Measurements from ENCODE around the gene CYSLTR1. TPM values are rescaled to one million over a fixed set of nuclear protein-coding genes. Genes with fewer than 3 reads are reported as not detected.

CYSLTR1 gene
- total and polyA plus RNA-seq, 2 of the 4 experiments (the other 2 are of a cell fraction): not detected

GRCh38 chrX:78326401-78326800, 1.0 kb downstream of the CYSLTR1 start:
- H2BK20ac ChIP-seq (ENCODE audit: low read depth, low read length): no peak overlapping the region
- intact Hi-C loops (cut with micrococcal nuclease) (no loop called here), dilution Hi-C loops (cut with HindIII; ENCODE audit: low sequenced_read_pairs, unreplicated experiment) (no loop called here), in situ Hi-C loops (cut with MboI; ENCODE audit: low sequenced_read_pairs) (no loop called here)
- no peak overlapping the region for H3K18ac ChIP-seq (ENCODE audit: low read depth, low read length)
- H3K27ac ChIP-seq (ENCODE audit: insufficient read depth, low read length): no peak overlapping the region
- BruUV-seq (replicated peaks): no TSS peak
- H2BK120ac ChIP-seq (ENCODE audit: low read depth, low read length): no peak overlapping the region
- ATAC-seq (ENCODE audit: low read depth): no peak
- no peak overlapping the region for H2AFZ ChIP-seq (replicated peaks; ENCODE audit: low read length, poor library complexity)
- no peak overlapping the region for H2AK9ac ChIP-seq (replicated peaks; ENCODE audit: low read depth, low read length, poor library complexity)
- H3K79me1 ChIP-seq (ENCODE audit: low read depth in 1 of 2, low read length in 2 of 2): no peaks in the 10 kb centered on the region
- H3K9me1 ChIP-seq (ENCODE audit: insufficient read depth, low read length): no peaks in the 10 kb centered on the region
- no peak for DNase-seq
- no peak overlapping the region for H4K8ac ChIP-seq (ENCODE audit: low read depth in 2 of 2, low read length in 2 of 2)
- H3K36me3 ChIP-seq (ENCODE audit: control insufficient read depth, insufficient read depth, low read length): no peaks in the 10 kb centered on the region
- no peak overlapping the region for H2BK5ac ChIP-seq (ENCODE audit: low read depth, low read length, poor library complexity, severe bottlenecking)
- no peak overlapping the region for H3K9ac ChIP-seq (ENCODE audit: low read depth, low read length)
- WGBS, 2 experiments (ENCODE audit: extremely low coverage in 2 of 2, insufficient read length in 1 of 2): no CpG with 5 or more reads among the region's 2 CpGs
- H3K9me3 ChIP-seq (ENCODE audit: control insufficient read depth, insufficient read depth, low read length): no peaks in the 10 kb centered on the region
- H3K4me2 ChIP-seq (ENCODE audit: low read depth, low read length): no peak overlapping the region
- H3K4me1 ChIP-seq (ENCODE audit: control insufficient read depth, insufficient read depth, low read length): no peaks in the 10 kb centered on the region
- CTCF ChIA-PET: no interaction called here
- no peak overlapping the region for H4K91ac ChIP-seq (ENCODE audit: insufficient read depth, low read depth, low read length)
- no peaks in the 10 kb centered on the region for H4K20me1 ChIP-seq (ENCODE audit: insufficient read depth, low read length)
- H3K27me3 ChIP-seq (ENCODE audit: control insufficient read depth, insufficient read depth, low read length): no peaks in the 10 kb centered on the region
- no peak overlapping the region for H2AK5ac ChIP-seq (ENCODE audit: low read depth, low read length)
- no peak overlapping the region for H3K56ac ChIP-seq (ENCODE audit: extremely low read depth, insufficient read depth, low read length)
- no peak overlapping the region for H3K4ac ChIP-seq (ENCODE audit: low read depth, low read length)
- no peak overlapping the region for H3K23ac ChIP-seq (ENCODE audit: low read depth, low read length)
- H3K4me3 ChIP-seq (ENCODE audit: insufficient read depth, low read depth, low read length): no peak overlapping the region
- TF ChIP-seq CTCF (conservative IDR thresholded peaks at IDR 0.05; ENCODE audit: low read depth, low read length): no peak
- TF ChIP-seq POLR2A (IDR thresholded peaks at IDR 0.05; ENCODE audit: low read depth, low read length): no peak
- TF ChIP-seq NFE2L2 (IDR thresholded peaks at IDR 0.05; ENCODE audit: low read depth, low read length): no peak
- no peak for TF ChIP-seq RCOR1 (IDR thresholded peaks at IDR 0.05; ENCODE audit: insufficient replicate concordance, low read length)
- no peak for TF ChIP-seq ELK1 (IDR thresholded peaks at IDR 0.05; ENCODE audit: borderline replicate concordance, low read depth, low read length)
- no peak for TF ChIP-seq SMC3 (IDR thresholded peaks at IDR 0.05; ENCODE audit: low read depth, low read length)
- TF ChIP-seq RAD21 (IDR thresholded peaks at IDR 0.05; ENCODE audit: low read length): no peak
- POLR2A ChIA-PET (ENCODE audit: unreplicated experiment): no interaction called here
- H4K5ac ChIP-seq (ENCODE audit: low read depth, low read length): no peak overlapping the region
- no peak overlapping the region for H2BK15ac ChIP-seq (ENCODE audit: low read depth, low read length)
- no peak overlapping the region for H3K14ac ChIP-seq (replicated peaks; ENCODE audit: low read depth, low read length)
